H1 (cell line): ENCODE measurements around the gene GALNT9. TPM values are rescaled to one million over a fixed set of nuclear protein-coding genes. Genes with fewer than 3 reads are reported as not detected.

Source experiments
- CTCF ChIA-PET: fragments of 300-600 bp; sonication (Branson Sonifier 250); formaldehyde crosslinking; loops from one replicate; lab custom pipeline; 2021; ENCODE audit not compliant: partially characterized antibody; lab: Charles Lee
- POLR2A ChIA-PET: fragments of 300-600 bp; sonication (Branson Sonifier 250); formaldehyde crosslinking; loops from one replicate; lab custom pipeline; 2021; ENCODE audit warnings: inconsistent platforms; ENCODE audit not compliant: partially characterized antibody; lab: Charles Lee
- DNase-seq, 2 experiments: peaks; one replicate each; pipeline versions ENCODE4 v3.0.0 to v3.0.0-alpha.2; 2010 to 2022; ENCODE audit warnings: low spot score in 2 of 2, low read depth in 1 of 2, mixed read lengths in 1 of 2
- FAIRE-seq: peaks from 2 replicates; lab custom pipeline; 2011; peaks lifted over from hg19 to GRCh38; lab: Jason Lieb, UNC
- H2AFZ ChIP-seq: 2 replicates; pipeline ENCODE4 v1.8.1; 2012; ENCODE audit warnings: low read length, inconsistent platforms
- H2AK5ac ChIP-seq: 2 replicates; pipeline ENCODE4 v1.6.1; 2013; ENCODE audit warnings: low read depth, low read length
- H2BK120ac ChIP-seq: replicated peaks from 2 replicates; pipeline ENCODE3; 2013; ENCODE audit warnings: low read depth, low read length, inconsistent platforms
- H2BK12ac ChIP-seq: 2 replicates; pipeline ENCODE4 v1.6.1; 2013; ENCODE audit warnings: low read depth, low read length
- H2BK15ac ChIP-seq: 2 replicates; pipeline ENCODE4 v1.6.1; 2013; ENCODE audit warnings: low read length
- H2BK20ac ChIP-seq: 2 replicates; pipeline ENCODE4 v1.6.1; 2013; ENCODE audit warnings: low read length
- H2BK5ac ChIP-seq: 2 replicates; pipeline ENCODE4 v1.6.1; 2013; ENCODE audit warnings: low read depth, low read length
- H3K14ac ChIP-seq: 2 replicates; pipeline ENCODE4 v1.6.1; 2013; ENCODE audit warnings: inconsistent platforms; ENCODE audit not compliant: insufficient read length
- H3K18ac ChIP-seq: 2 replicates; pipeline ENCODE4 v1.6.1; 2013; ENCODE audit warnings: low read length; ENCODE audit errors: extremely low read depth
- H3K23ac ChIP-seq: 2 replicates; pipeline ENCODE4 v1.6.1; 2013; ENCODE audit warnings: inconsistent platforms; ENCODE audit not compliant: insufficient read length
- H3K23me2 ChIP-seq: 2 replicates; pipeline ENCODE4 v1.6.1; 2013; ENCODE audit warnings: low read depth, low read length
- H3K27ac ChIP-seq: 2 replicates; pipeline ENCODE4 v1.6.1; 2011; ENCODE audit warnings: low read depth, low read length, inconsistent platforms
- H3K27me3 ChIP-seq, 4 experiments: replicated peaks in 1 of 4; 1 replicate in 1 of 4; 2 replicates in 3 of 4; pipeline versions ENCODE4 v1.6.1 to v1.8.1; 2011 to 2013; ENCODE audit warnings: low read length in 3 of 4, mild to moderate bottlenecking in 3 of 4, inconsistent platforms in 2 of 4, mixed read lengths in 2 of 4, moderate library complexity in 1 of 4; ENCODE audit not compliant: control insufficient read depth in 3 of 4, insufficient read depth in 3 of 4; ENCODE audit errors: extremely low read depth in 1 of 4
- H3K36me3 ChIP-seq, 4 experiments: 2 replicates each; pipeline versions ENCODE4 v1.6.1 to v1.8.1; 2011 to 2013; ENCODE audit warnings: mild to moderate bottlenecking in 4 of 4, low read length in 3 of 4, moderate library complexity in 2 of 4, control low read depth in 1 of 4, inconsistent platforms in 1 of 4; ENCODE audit not compliant: insufficient read depth in 4 of 4, control insufficient read depth in 2 of 4
- H3K4ac ChIP-seq: replicated peaks from 2 replicates; pipeline ENCODE3; 2013; ENCODE audit warnings: low read length, low read depth, mixed read lengths, inconsistent platforms; ENCODE audit not compliant: insufficient read length
- H3K4me1 ChIP-seq, 4 experiments: replicated peaks in 1 of 4; 1 replicate in 1 of 4; 2 replicates in 3 of 4; pipeline versions ENCODE4 v1.6.1 to v1.8.1; 2011 to 2013; ENCODE audit warnings: low read length in 3 of 4, inconsistent platforms in 2 of 4, mixed read lengths in 1 of 4; ENCODE audit not compliant: insufficient read depth in 4 of 4, control insufficient read depth in 3 of 4
- H3K4me2 ChIP-seq, 2 experiments: 2 replicates each; pipeline versions ENCODE4 v1.6.1 to v1.8.1; 2011 to 2013; ENCODE audit warnings: low read depth in 2 of 2, low read length in 2 of 2, control low read depth in 1 of 2, inconsistent platforms in 1 of 2, mild to moderate bottlenecking in 1 of 2; ENCODE audit not compliant: insufficient read depth in 1 of 2
- H3K4me3 ChIP-seq, 4 experiments: fragments of 200-600, 300-600 bp in 1 of 4; sonication (generic), shearing (Covaris generic), sonication (Bioruptor Twin) in 1 of 4; 2 replicates each; pipeline versions ENCODE4 v1.5.1 to v1.8.1; 2011 to 2016; ENCODE audit warnings: low read length in 4 of 4, low read depth in 3 of 4, control low read depth in 2 of 4, inconsistent platforms in 2 of 4, mild to moderate bottlenecking in 2 of 4, mixed read lengths in 1 of 4, moderate library complexity in 1 of 4; ENCODE audit not compliant: insufficient read depth in 2 of 4; ENCODE audit errors: extremely low read depth in 1 of 4
- H3K56ac ChIP-seq: replicated peaks from 2 replicates; pipeline ENCODE3; 2013; ENCODE audit warnings: low read depth, mild to moderate bottlenecking, mixed read lengths, low read length, inconsistent platforms; ENCODE audit not compliant: insufficient read length
- H3K79me1 ChIP-seq: 2 replicates; pipeline ENCODE4 v1.6.1; 2013; ENCODE audit warnings: low read depth, low read length, control low read depth
- H3K79me2 ChIP-seq, 2 experiments: 2 replicates each; pipeline versions ENCODE4 v1.6.1 to v1.8.1; 2012 to 2013; ENCODE audit warnings: low read length in 2 of 2, mild to moderate bottlenecking in 2 of 2, inconsistent platforms in 1 of 2; ENCODE audit not compliant: insufficient read depth in 2 of 2, control insufficient read depth in 1 of 2
- H3K9ac ChIP-seq, 4 experiments: replicated peaks in 1 of 4; 1 replicate in 1 of 4; 2 replicates in 3 of 4; pipeline versions ENCODE4 v1.6.1 to v1.8.1; 2011 to 2013; ENCODE audit warnings: low read depth in 3 of 4, low read length in 3 of 4, control low read depth in 2 of 4, mild to moderate bottlenecking in 2 of 4, moderate library complexity in 2 of 4, inconsistent platforms in 1 of 4; ENCODE audit errors: extremely low read depth in 1 of 4
- H3K9me3 ChIP-seq, 2 experiments: 2 replicates each; pipeline versions ENCODE4 v1.6.1 to v1.8.1; 2012 to 2013; ENCODE audit warnings: mild to moderate bottlenecking in 2 of 2, moderate library complexity in 2 of 2, control low read depth in 1 of 2, inconsistent platforms in 1 of 2, low read depth in 1 of 2, low read length in 1 of 2, mixed read lengths in 1 of 2; ENCODE audit not compliant: insufficient read depth in 2 of 2
- H4K20me1 ChIP-seq, 2 experiments: replicated peaks in 1 of 2; 2 replicates each; pipeline versions ENCODE3 to v1.8.1; 2011 to 2013; ENCODE audit warnings: inconsistent platforms in 2 of 2, low read length in 2 of 2, mild to moderate bottlenecking in 1 of 2; ENCODE audit not compliant: insufficient read depth in 2 of 2, control insufficient read depth in 1 of 2
- H4K5ac ChIP-seq: 2 replicates; pipeline ENCODE4 v1.6.1; 2013; ENCODE audit warnings: low read length, low read depth, mixed read lengths, inconsistent platforms; ENCODE audit not compliant: insufficient read length
- H4K8ac ChIP-seq: 2 replicates; pipeline ENCODE4 v1.8.0; 2013; ENCODE audit warnings: mild to moderate bottlenecking, moderate library complexity, low read length, inconsistent platforms; ENCODE audit not compliant: insufficient read depth; ENCODE audit errors: extremely low read depth
- H4K91ac ChIP-seq: replicated peaks from 2 replicates; pipeline ENCODE3; 2013; ENCODE audit warnings: low read length, mixed read lengths, inconsistent platforms; ENCODE audit not compliant: insufficient read length
- EGR1 ChIP-seq: IDR thresholded peaks from 2 replicates; pipeline ENCODE4 v1.6.1; 2011; ENCODE audit warnings: low read depth, low read length, borderline replicate concordance
- JUND ChIP-seq: IDR thresholded peaks from 2 replicates; pipeline ENCODE4 v1.6.1; 2011; ENCODE audit warnings: mild to moderate bottlenecking, improper control_type of control experiment, low read length
- RNF2 ChIP-seq: fragments of 200-900, 300-1000 bp; sonication (generic); IDR thresholded peaks from 2 replicates; pipeline ENCODE4 v1.7.1; 2016; ENCODE audit warnings: borderline replicate concordance, low read depth, mild to moderate bottlenecking, antibody characterized with exemption, low read length; ENCODE audit not compliant: poor library complexity, severe bottlenecking; ENCODE audit errors: missing control alignments
- WGBS, 2 experiments: shearing (Covaris generic) in 1 of 2; methylation state at CpG; one replicate each; pipeline versions ENCODE4 v1.1.6 to v1.1.7; 2013 to 2015; ENCODE audit warnings: low lambda C conversion rate in 2 of 2, mixed read lengths in 2 of 2, inconsistent platforms in 1 of 2, low coverage in 1 of 2, missing lambda C conversion rate in 1 of 2; ENCODE audit not compliant: insufficient replicate concordance in 2 of 2, insufficient coverage in 1 of 2, insufficient read length in 1 of 2; ENCODE audit errors: extremely low coverage in 1 of 2, missing lambda C conversion rate in 1 of 2; 5-methylcytosine and 5-hydroxymethylcytosine counted together
- polyA plus RNA-seq, 7 experiments: library from polyadenylated mRNA; depleted of rRNA in 3 of 7; stranded (reverse) in 5 of 7; unstranded in 2 of 7; fragments of >200 nt in 5 of 7; fragments of 200-250 nt in 2 of 7; gene quantifications; 1 replicate in 5 of 7; 2 replicates in 1 of 7; 4 replicates in 1 of 7; pipeline versions ENCODE4 v1.2.1 to v1.2.3, GENCODE V29; 2011 to 2013; ENCODE audit warnings: missing spikeins in 2 of 7, mixed read lengths in 2 of 7
- total RNA-seq: library from RNA; stranded (reverse); fragmentation: NEBNext Ultra II Directional; extraction: Animal tissue kit (Norgen Biotek cat#: 25700); gene quantifications from 2 replicates; pipeline ENCODE4 v1.2.1, GENCODE V29; 2021

The GALNT9 gene
- total and polyA plus RNA-seq, 2 of the 8 experiments (the other 6 are each of a cell fraction or from before 2014, with no cell fraction given): 2.0 to 3.6 TPM

DNA sequence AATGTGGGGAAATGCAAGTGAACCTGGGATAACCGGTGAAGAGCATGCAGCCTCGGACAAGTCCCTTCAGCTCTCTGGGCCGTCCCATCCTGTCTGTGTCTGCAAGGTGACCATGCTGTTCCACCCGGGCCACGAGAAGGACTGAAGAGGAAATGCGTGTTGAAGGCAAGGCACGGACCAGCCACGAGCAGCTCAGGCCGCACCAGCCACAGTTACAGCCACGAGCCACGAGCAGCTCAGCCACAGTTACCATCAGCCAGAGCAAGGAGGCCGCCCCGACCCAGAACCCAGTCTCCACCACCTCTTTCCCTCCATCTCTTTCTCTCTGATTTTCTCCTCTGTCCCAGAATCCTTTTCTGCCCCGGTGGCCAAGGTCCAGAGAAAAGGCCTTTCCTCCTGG, 18.8 kb upstream of the GALNT9 start:
- Histone ChIP-seq H3K56ac (no peak overlapping the region), H2AK5ac (no peak overlapping the region), H3K4ac (no peak overlapping the region), H3K14ac (no peak overlapping the region), H2BK120ac (no peak overlapping the region), H3K27me3 (peaks cover 0 to 20% (median 8%) of the 10 kb centered on the region in 4 experiments; a peak in 4 of 7 replicates), H4K8ac (0 out of 2 replicates have a peak overlapping the region, but pooled peaks have one; percentile 25), H3K23me2 (peaks cover 8% of the 10 kb centered on the region; the same call in 1 of the 2 replicates), H4K5ac (no peak overlapping the region), H3K36me3 (no peaks in the 10 kb centered on the region), H3K27ac (no peak overlapping the region), H3K4me1 (no peaks in the 10 kb centered on the region; a peak in 1 of 7 replicates), H3K18ac (no peak overlapping the region), H2BK20ac (no peak overlapping the region), H3K9ac (no peak overlapping the region), H3K23ac (no peak overlapping the region), H3K79me1 (no peaks in the 10 kb centered on the region), H3K9me3 (peaks cover 3 to 13% of the 10 kb centered on the region in 2 experiments; a peak in 1 of 4 replicates), H2BK5ac (no peak overlapping the region), H4K20me1 (peaks cover 0 to 7% of the 10 kb centered on the region in 2 experiments), H2AFZ (no peak overlapping the region), H2BK15ac (no peak overlapping the region), H3K4me3 (no peak overlapping the region), H2BK12ac (no peak overlapping the region), H3K79me2 (no peaks in the 10 kb centered on the region), H4K91ac (no peak overlapping the region), H3K4me2 (no peak overlapping the region)
- FAIRE-seq (no peak), DNase-seq (no peak)
- ChIA-PET POLR2A (no interaction called here), CTCF (interaction anchor here (2.0 kb wide), 1 partner anchor 22 kb away, joined by 5 read pairs; no protein-coding TSS in a partner anchor)
- WGBS, 2 experiments: 91% methylated on average over 14 of the region's 14 CpGs; no CpG with 5 or more reads in 1 of the 2 experiments
- TF ChIP-seq JUND: no peak
- TF ChIP-seq RNF2: no peak
- TF ChIP-seq EGR1: 0 out of 2 replicates have a peak, but pooled peaks have one; percentile 22
